ENCODE data around the gene GPC3.

DNA sequence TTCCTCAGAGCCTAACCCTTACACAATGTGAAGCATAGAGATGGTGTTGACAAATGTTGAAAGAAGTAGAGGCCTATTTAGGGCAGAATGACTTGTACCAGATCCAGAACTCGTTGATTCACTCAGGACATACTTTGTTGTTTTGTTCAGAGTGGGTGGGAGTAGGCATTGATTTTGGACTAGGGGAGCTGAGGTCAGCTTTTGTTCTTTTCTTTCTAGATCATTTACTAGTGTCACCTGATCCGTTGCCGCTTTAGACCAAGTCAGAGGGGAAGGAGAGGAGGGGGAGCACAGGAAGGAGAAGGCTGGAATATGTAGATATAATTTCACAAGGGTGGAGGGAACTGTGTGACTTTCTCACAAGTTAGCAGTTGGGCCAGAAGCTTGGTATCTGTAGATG lies 287.7 kb downstream of the GPC3 start:
- TF ChIP-seq, protein P1, sequence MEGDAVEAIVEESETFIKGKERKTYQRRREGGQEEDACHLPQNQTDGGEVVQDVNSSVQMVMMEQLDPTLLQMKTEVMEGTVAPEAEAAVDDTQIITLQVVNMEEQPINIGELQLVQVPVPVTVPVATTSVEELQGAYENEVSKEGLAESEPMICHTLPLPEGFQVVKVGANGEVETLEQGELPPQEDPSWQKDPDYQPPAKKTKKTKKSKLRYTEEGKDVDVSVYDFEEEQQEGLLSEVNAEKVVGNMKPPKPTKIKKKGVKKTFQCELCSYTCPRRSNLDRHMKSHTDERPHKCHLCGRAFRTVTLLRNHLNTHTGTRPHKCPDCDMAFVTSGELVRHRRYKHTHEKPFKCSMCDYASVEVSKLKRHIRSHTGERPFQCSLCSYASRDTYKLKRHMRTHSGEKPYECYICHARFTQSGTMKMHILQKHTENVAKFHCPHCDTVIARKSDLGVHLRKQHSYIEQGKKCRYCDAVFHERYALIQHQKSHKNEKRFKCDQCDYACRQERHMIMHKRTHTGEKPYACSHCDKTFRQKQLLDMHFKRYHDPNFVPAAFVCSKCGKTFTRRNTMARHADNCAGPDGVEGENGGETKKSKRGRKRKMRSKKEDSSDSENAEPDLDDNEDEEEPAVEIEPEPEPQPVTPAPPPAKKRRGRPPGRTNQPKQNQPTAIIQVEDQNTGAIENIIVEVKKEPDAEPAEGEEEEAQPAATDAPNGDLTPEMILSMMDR (IDR thresholded peaks at IDR 0.05) = no peak
- no peak for TF ChIP-seq POLR2A (IDR thresholded peaks at IDR 0.05)

Data from right lobe of liver (tissue), 4 donors.